HG03565 (cell line): ENCODE results near the gene SLC6A12.
"Not testable (repeated sequence)": the region's sequence is repeated elsewhere in the genome, so short reads cannot be mapped to it uniquely, and the experiment has no call there.

Source experiments
- ATAC-seq: cut with Tn5 transposase; IDR thresholded peaks from one replicate; pipeline ENCODE4 v1.9.1; 2021; ENCODE audit warnings: mild to moderate bottlenecking, moderate library complexity; ENCODE audit not compliant: unreplicated experiment

The SLC6A12 gene

DNA sequence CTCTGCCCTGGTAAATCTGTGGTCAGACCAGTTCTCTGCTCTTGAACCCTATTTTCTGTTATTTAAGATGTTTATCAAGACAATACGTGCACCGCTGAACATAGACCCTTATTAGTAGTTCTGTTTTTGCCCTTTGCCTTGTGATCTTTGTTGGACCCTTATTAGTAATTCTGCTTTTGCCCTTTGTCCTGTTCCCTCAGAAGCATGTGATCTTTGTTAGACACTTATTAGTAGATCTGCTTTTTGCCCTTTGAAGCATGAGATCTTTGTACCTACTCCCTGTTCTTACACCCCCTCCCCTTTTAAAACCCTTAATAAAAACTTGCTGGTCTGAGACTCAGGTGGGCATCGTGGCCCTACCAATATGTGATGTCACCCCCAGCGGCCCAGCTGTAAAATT lies 22.0 kb upstream of the SLC6A12 start:
- ATAC-seq = not testable (repeated sequence)

DNA sequence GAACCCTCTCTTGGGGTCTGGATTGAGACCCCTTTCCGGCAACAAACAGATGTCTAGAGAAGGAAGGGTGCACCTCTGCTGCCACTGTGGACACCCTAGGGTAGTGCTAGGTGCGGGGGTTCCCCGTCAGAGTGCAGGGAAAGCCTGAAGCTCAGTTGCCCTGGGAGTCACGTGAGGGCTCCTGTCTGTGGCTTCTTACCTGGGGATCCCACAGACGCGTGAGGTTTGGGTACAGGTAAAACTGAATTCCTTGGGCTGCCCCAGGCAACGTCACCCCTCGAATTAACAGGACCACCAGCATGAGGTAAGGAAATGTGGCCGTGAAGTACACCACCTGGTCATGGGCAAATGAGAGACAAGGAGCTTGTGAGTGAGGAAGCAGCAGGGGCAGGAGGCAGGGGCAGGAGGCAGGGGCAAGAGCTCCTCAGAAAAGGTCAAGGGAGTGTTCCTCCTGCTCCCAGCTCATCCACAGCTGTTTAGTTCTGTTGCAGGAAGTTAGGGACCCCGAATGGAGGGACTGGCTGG lies 21.0 kb upstream of the SLC6A12 start:
- no peak for ATAC-seq

DNA sequence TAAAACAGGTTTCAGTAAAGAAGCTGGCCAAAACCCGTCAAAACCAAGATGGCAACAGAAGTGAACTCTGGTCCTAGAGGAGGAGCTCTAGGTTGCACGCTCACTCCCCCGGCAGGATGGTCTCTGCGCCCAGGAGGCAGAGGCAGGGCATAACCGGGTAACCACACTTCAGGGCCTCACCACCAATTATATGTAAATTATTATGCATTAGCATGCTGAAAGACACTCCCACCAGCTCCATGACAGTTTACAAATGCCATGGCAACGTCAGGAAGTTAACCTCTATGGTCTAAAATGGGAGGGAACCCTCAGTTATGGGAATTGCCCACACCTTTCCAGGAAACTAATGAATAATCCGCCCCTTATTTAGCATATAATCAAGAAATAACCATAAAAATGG lies 20.1 kb upstream of the SLC6A12 start:
- no peak for ATAC-seq

DNA sequence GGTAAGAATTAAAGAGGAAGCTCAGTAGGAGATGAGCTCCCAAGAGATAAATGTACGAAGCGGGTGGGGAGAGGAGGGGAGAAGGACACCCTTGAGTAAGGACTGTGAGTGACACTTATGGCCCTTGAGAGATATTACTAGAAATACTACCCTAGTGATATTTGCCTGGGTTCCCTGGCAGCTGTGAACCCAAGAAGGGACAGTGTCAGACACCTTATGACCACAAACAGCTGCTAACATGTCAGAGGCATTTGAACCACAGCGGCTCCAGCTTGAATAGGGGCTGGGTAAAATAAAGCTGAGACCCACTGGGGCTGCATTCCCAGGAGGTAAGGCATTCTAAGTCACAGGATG lies 19.6 kb upstream of the SLC6A12 start:
- no peak for ATAC-seq

DNA sequence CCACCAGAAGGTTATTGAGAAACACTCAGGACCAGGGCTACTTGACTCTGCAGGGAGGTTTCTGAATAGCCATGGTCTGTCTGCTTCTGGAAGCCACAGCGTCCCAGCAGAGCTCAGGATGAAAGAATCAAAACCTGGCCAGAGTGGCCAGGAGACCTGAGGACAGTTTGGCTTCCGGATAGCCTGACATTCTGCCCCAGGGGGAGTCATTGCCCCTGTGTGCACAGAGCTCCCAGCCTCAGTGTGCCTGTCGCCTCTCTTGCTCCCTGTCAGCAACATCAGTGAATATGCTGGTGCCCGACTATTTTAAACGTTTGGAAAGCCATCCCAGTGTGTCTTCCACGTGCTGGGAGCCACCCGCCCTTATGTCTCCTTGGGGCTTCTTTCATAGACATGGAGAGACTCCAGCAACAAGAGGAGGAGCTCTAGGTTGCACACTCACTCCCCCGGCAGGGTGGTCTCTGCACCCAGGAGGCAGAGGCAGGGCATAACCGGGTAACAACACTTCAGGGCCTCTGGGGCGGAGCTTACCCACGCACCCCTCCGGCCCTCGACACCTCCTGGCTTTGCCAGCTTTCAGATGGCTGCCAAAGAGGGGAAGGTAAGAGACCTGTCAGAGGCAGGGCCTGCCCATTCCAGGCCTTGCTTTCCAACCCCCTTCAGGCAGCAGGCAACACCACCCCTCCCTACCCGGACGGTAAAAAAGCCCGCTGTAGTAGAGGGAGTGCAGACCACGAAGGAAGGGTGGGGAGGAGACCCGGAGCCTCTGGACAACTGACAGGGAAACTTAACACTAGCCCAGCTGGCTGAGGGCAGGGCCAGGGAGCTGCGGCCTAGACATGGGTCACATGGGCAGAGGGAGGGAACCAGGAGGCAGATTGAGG lies 19.0 kb upstream of the SLC6A12 start:
- ATAC-seq = no peak

- no peak for ATAC-seq
These were observed 17.1 kb upstream of the SLC6A12 start for GRCh38 chr12:230925-231671.

DNA sequence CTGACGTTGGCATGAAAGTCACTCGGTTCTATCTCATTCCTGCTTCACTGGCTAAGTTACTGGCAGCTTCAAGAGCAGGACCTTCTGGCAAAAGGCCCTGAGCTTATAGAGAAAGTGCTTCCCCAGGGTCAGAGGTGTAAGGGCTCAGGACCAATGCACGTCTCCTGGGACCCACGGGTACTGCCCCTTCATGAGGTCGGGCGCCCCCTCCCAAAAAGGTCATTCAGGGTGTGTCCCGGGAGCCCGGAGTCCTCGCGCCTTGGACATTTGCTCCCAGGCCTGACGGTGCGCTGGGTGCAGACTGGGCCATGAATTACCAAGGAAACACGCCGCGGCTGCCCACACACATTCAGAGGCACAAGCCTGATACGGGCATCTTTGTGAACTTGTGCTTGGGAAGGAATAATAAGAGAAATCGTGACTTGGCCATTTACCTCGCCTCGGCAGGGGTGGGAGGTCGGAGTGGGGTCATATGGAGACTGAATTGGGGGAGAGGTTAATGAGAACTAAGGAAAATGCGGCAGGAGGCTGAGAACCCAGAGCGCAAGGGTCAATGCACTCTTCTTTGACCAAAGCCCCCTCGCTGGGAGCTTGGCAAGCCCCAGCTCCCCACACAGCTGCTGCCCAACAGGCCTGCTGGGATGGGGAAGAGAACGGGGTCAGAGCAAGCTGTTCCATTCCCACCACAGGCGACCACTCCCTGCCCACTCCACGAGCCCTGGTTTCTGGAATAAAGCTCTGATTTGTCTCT lies 15.7 kb upstream of the SLC6A12 start:
- no peak for ATAC-seq

- no peak for ATAC-seq
These were observed 14.9 kb upstream of the SLC6A12 start for GRCh38 chr12:228846-229200.

- no peak for ATAC-seq
These were observed 14.2 kb upstream of the SLC6A12 start for GRCh38 chr12:227923-228845.

GRCh38 chr12:227286-227915 lies 13.4 kb upstream of the SLC6A12 start:
- no peak for ATAC-seq

DNA sequence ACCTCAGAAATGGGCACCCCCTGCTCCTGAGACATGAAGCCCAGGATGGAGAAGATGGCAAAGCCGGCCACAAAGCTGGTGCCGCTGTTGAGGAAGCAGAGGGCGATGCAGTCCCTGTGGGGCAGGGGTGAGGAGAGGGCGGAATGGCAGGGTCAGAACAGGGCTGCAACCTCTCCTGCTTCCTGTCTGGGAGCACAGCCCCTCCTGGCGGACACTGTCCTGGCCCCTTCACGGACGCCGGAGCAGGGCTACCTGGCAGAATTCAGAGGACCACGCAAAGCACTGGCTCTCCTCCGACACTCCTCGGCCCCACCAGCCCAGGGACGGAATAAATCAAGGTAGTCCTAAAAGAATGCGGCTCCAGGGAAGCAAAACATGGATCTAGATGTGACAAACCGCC lies 12.4 kb upstream of the SLC6A12 start:
- ATAC-seq = no peak

GRCh38 chr12:225012-225411 lies 11.1 kb upstream of the SLC6A12 start:
- ATAC-seq = no peak

DNA sequence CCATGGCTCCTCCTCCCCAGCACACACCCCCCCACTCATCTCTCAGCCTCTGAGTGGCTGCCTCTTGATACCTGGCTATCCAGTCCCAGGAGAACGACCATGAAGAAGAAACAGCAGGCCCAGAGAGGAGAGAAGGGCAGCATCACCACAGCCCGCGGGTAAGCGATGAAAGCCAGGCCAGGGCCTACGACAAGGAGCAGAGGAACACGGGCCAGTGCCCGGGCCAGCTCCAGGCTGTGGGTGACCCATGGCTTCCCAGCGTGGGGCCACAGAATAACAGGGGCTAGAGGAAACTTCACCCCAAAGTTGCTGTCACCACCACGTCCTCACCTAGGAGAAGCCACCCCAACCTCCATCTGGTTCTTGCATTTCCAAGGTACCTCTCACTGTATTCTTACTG lies 10.4 kb upstream of the SLC6A12 start:
- no peak for ATAC-seq

GRCh38 chr12:223841-224240 lies 9.9 kb upstream of the SLC6A12 start:
- no peak for ATAC-seq

DNA sequence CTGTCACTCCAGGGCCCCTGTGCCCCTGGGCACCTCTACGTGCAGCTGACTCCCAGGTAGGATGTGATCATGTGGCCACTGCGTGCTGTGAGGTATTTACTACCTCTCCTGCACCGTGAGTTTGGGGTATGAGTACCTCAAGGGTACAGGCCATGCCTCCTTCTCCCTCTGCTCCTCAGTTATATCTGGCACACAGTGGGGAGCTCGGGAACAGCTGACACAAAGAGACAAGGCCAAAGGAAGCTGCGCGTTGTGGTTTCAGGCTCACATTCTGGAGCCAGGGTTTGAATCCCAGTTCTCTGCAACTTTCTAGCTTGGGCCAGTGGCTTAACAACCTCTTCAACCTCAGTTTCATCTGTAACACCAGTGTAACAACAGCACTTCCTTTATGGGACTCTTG lies 7.8 kb upstream of the SLC6A12 start:
- ATAC-seq = no peak

GRCh38 chr12:220946-221550 lies 7.1 kb upstream of the SLC6A12 start:
- no peak for ATAC-seq

- ATAC-seq = no peak
These were observed 6.5 kb upstream of the SLC6A12 start for GRCh38 chr12:220491-220890.

DNA sequence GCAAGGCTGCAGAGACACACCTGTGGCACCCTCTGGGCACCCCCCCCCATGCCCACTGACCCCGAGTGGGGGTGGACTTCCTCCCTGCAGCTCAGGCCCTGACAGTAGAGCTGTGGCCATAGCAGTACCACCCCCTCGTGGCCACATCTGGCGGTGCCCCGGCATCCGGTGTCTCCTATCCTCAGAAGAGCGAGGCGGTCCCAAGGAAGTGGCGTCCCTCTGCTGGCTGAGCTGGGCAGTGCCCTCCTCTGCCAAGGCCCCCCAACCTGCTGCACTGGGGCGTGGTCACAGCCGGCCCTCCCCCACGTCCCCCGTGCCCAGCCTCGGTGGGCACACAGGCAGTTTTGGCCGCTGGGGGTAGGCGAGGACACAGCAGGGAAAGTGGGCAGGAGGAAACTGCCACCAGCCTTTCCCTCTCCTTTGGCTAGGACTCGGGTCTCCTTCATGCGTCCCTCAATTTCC lies 6.0 kb upstream of the SLC6A12 start:
- ATAC-seq = no peak
